Transverse colon (tissue), 4 donors: ENCODE measurements around the gene ATXN10. TPM values are rescaled to one million over a fixed set of nuclear protein-coding genes. Genes with fewer than 3 reads are reported as not detected.

Source experiments
- DNase-seq: peaks from one replicate; pipeline ENCODE4 v3.0.0-alpha.2; 2019
- H3K27ac ChIP-seq, 4 donors: fragments of 200-600 bp; sonication (generic); 2 replicates each; pipeline ENCODE4 v1.5.1; 2016 to 2018; ENCODE audit warnings: inconsistent platforms in 4 of 4
- H3K27me3 ChIP-seq: fragments of 200-600 bp; sonication (generic); 2 replicates; pipeline ENCODE4 v1.5.1; 2017; ENCODE audit warnings: inconsistent platforms
- H3K36me3 ChIP-seq, 4 donors: fragments of 200-600 bp; sonication (generic); 2 replicates each; pipeline ENCODE4 v1.5.1; 2017 to 2019; ENCODE audit warnings: inconsistent platforms in 4 of 4
- H3K4me1 ChIP-seq, 4 donors: fragments of 200-600 bp; sonication (generic); 2 replicates each; pipeline ENCODE4 v1.5.1; 2017 to 2020; ENCODE audit warnings: inconsistent platforms in 4 of 4
- H3K4me3 ChIP-seq, 4 donors: fragments of 200-600 bp; sonication (generic); 1 replicate in 1 of 4; 2 replicates in 3 of 4; pipeline versions ENCODE4 v1.5.1 to v1.6.1; 2017 to 2019; ENCODE audit warnings: inconsistent platforms in 4 of 4
- H3K9me3 ChIP-seq, 2 donors: fragments of 200-600 bp; sonication (generic); 2 replicates each; pipeline ENCODE4 v1.5.1; 2017 to 2019; ENCODE audit warnings: inconsistent platforms in 2 of 2
- CTCF ChIP-seq, 5 experiments: fragments of 200-600 bp in 3 of 5; fragments of 450-650 bp in 2 of 5; sonication (generic) in 3 of 5; IDR thresholded peaks; 1 replicate in 2 of 5; 2 replicates in 3 of 5; pipeline ENCODE4 v1.5.1; 2016 to 2017; ENCODE audit warnings: antibody characterized with exemption in 5 of 5, inconsistent platforms in 3 of 5, mild to moderate bottlenecking in 2 of 5, moderate library complexity in 1 of 5
- EP300 ChIP-seq: sonication (generic); formaldehyde crosslinking; IDR thresholded peaks from one replicate; pipeline ENCODE4 v1.6.1; 2017; ENCODE audit warnings: antibody characterized with exemption, low read depth
- POLR2A ChIP-seq: fragments of 450-650 bp; IDR thresholded peaks from one replicate; pipeline ENCODE4 v1.6.1; 2016; ENCODE audit warnings: antibody characterized with exemption, mild to moderate bottlenecking, moderate library complexity
- POLR2AphosphoS5 ChIP-seq, 3 donors: sonication (generic); formaldehyde crosslinking; IDR thresholded peaks; one replicate each; pipeline ENCODE4 v1.6.1; 2016; ENCODE audit warnings: antibody characterized with exemption in 3 of 3
- WGBS, 2 donors: methylation state at CpG; one replicate each; pipeline ENCODE4 v1.1.5; 2018; ENCODE audit warnings: low coverage in 1 of 2; 5-methylcytosine and 5-hydroxymethylcytosine counted together
- in situ Hi-C, 4 donors: fragments of 200-750 bp; cut with MboI; loops; one replicate each; pipeline versions ENCODE4 v1.15.0 to v1.15.1; 2017; ENCODE audit warnings: low sequenced_read_pairs in 3 of 4, low pct_ligation_motif_present in 1 of 4, low pct_unique_long_range_greater_than_20kb in 1 of 4
- intact Hi-C: fragments of 100-400 bp; cut with DNase I; formaldehyde crosslinking; loops from one replicate; pipeline ENCODE4 v1.15.1; 2023; ENCODE audit warnings: low total_unique reads
- small RNA-seq, 4 donors: library from RNA; depleted of rRNA; stranded (forward); fragments of <200 nt; gene quantifications; one replicate each; pipeline ENCODE3, GENCODE V24; 2016
- total RNA-seq, 4 donors: library from RNA; depleted of rRNA; stranded (reverse); fragments of >200 nt; gene quantifications; one replicate each; pipeline ENCODE4 v1.1.0, GENCODE V29; 2016

Gene ATXN10
- total RNA-seq, 4 donors from 2014 or later: 27.3 to 88.3 (median 47.8) TPM

GRCh38 chr22:45891996-45892621, 220.5 kb downstream of the ATXN10 start:
- Histone ChIP-seq H3K9me3 (no peaks in the 10 kb centered on the region), H3K27me3 (peaks cover 32% of the 10 kb centered on the region), H3K4me3 (no peak overlapping the region), H3K36me3 (no peaks in the 10 kb centered on the region), H3K4me1 (no peaks in the 10 kb centered on the region), H3K27ac (no peak overlapping the region)
- DNase-seq: no peak
- WGBS, 2 donors: 74% methylated on average over 21 of the region's 22 CpGs; no CpG with 5 or more reads in 1 of the 2 donors
- intact Hi-C loops: no loop called here
- TF ChIP-seq POLR2A: no peak
- TF ChIP-seq POLR2AphosphoS5 (IDR thresholded peaks at IDR 0.05): no peak
- no peak for TF ChIP-seq EP300
- no peak for TF ChIP-seq CTCF (IDR thresholded peaks at IDR 0.05)
- in situ Hi-C loops: no loop called here

- Histone ChIP-seq H3K36me3 (no peaks in the 10 kb centered on the region), H3K4me3 (no peak overlapping the region), H3K27me3 (peaks cover 32% of the 10 kb centered on the region), H3K9me3 (no peaks in the 10 kb centered on the region), H3K27ac (no peak overlapping the region), H3K4me1 (no peaks in the 10 kb centered on the region)
- intact Hi-C loops (no loop called here), in situ Hi-C loops (no loop called here)
- DNase-seq: no peak
- TF ChIP-seq EP300 (no peak), POLR2A (no peak), CTCF (IDR thresholded peaks at IDR 0.05) (no peak), POLR2AphosphoS5 (IDR thresholded peaks at IDR 0.05) (no peak)
- 77% methylated on average over 16 of the region's 16 CpGs; no CpG with 5 or more reads in 1 of the 2 donors for WGBS, 2 donors
These were observed 221.2 kb downstream of the ATXN10 start for GRCh38 chr22:45892681-45893461.

- DNase-seq: no peak
- H3K27ac ChIP-seq: no peak overlapping the region
- H3K4me3 ChIP-seq: no peak overlapping the region
- in situ Hi-C loops (no loop called here), intact Hi-C loops (no loop called here)
- H3K27me3 ChIP-seq: peaks cover 34% of the 10 kb centered on the region
- H3K4me1 ChIP-seq: no peaks in the 10 kb centered on the region
- no peaks in the 10 kb centered on the region for H3K36me3 ChIP-seq
- WGBS, 2 donors: 61 to 78% methylated on average over 7 to 9 of the region's 9 CpGs
- no peaks in the 10 kb centered on the region for H3K9me3 ChIP-seq
- TF ChIP-seq POLR2A (no peak), EP300 (no peak), CTCF (IDR thresholded peaks at IDR 0.05) (no peak), POLR2AphosphoS5 (IDR thresholded peaks at IDR 0.05) (no peak)
These were observed 221.9 kb downstream of the ATXN10 start for GRCh38 chr22:45893516-45893915.

Small RNA genes lying within 50 kb of the gene (small RNA-seq; reads per million reads assigned to genes)
- 0 to 0.28 (median 0.09) reads per million in 4 donors for gene MIR4762
- 0 reads per million in 4 donors for gene RNU6-1161P

Other genes with a start within 250 kb of the ATXN10 start
- 10 to 100 TPM; 48.6 to 92.1 (median 68.9) TPM for gene FBLN1, start 169.0 kb upstream of the ATXN10 start, total RNA-seq